Left kidney (tissue), 2 donors: Measurements from ENCODE around the gene TALDO1. TPM values are rescaled to one million over a fixed set of nuclear protein-coding genes. Genes with fewer than 3 reads are reported as not detected.

Experiments used
- DNase-seq: peaks from one replicate; pipeline ENCODE4 v3.0.0-alpha.2; 2013
- polyA plus RNA-seq: library from polyadenylated mRNA; unstranded; fragments of 120-200 nt; gene quantifications from one replicate; pipeline ENCODE4 v1.2.1, GENCODE V29; 2013; ENCODE audit not compliant: insufficient read length

The TALDO1 gene
- polyA plus RNA-seq, 1 donor = 116 TPM

GRCh38 chr11:786235-787083 lies 39.2 kb downstream of the TALDO1 start:
- no peak for DNase-seq

GRCh38 chr11:787084-787675 lies 39.9 kb downstream of the TALDO1 start:
- DNase-seq = no peak

- DNase-seq = no peak
These were observed 40.9 kb downstream of the TALDO1 start for GRCh38 chr11:788009-788640.

- DNase-seq = no peak
These were observed 42.0 kb downstream of the TALDO1 start for GRCh38 chr11:788953-789940.

GRCh38 chr11:789943-790342 lies 42.7 kb downstream of the TALDO1 start, which contains the start of gene CEND1:
Gene CEND1, minus strand, starts transcription at chr11:790090. Its CDS starts 1,514 bp downstream, at chr11:788576.
- no peak for DNase-seq

- no peak for DNase-seq
These were observed 43.7 kb downstream of the TALDO1 start for GRCh38 chr11:790721-791564.

GRCh38 chr11:791658-792534 lies 44.6 kb downstream of the TALDO1 start:
- no peak for DNase-seq

- DNase-seq = no peak
These were observed 45.2 kb downstream of the TALDO1 start for GRCh38 chr11:792535-792821.

GRCh38 chr11:792873-793272 lies 45.6 kb downstream of the TALDO1 start:
- DNase-seq = no peak

- DNase-seq = no peak
These were observed 46.3 kb downstream of the TALDO1 start for GRCh38 chr11:793556-793955.

- no peak for DNase-seq
These were observed 46.9 kb downstream of the TALDO1 start for GRCh38 chr11:794013-794765.

- DNase-seq = no peak
These were observed 47.7 kb downstream of the TALDO1 start for GRCh38 chr11:794766-795633.

GRCh38 chr11:795634-796564 lies 48.6 kb downstream of the TALDO1 start:
- DNase-seq = no peak

- DNase-seq = no peak
These were observed 49.5 kb downstream of the TALDO1 start for GRCh38 chr11:796565-797295.

GRCh38 chr11:797296-798092 lies 50.2 kb downstream of the TALDO1 start:
- DNase-seq = no peak
